Stimulated activated CD4-positive, alpha-beta T cell treated with anti-CD3 and anti-CD28 coated beads, Interleukin-1b, Interleukin-23, amount 100 ng/mL, for 48 hours (primary cell): ENCODE data around the gene TTLL10.

Experiments
- DNase-seq: peaks from one replicate; pipeline ENCODE4 v3.0.0-alpha.2; 2020

TTLL10 gene

DNA sequence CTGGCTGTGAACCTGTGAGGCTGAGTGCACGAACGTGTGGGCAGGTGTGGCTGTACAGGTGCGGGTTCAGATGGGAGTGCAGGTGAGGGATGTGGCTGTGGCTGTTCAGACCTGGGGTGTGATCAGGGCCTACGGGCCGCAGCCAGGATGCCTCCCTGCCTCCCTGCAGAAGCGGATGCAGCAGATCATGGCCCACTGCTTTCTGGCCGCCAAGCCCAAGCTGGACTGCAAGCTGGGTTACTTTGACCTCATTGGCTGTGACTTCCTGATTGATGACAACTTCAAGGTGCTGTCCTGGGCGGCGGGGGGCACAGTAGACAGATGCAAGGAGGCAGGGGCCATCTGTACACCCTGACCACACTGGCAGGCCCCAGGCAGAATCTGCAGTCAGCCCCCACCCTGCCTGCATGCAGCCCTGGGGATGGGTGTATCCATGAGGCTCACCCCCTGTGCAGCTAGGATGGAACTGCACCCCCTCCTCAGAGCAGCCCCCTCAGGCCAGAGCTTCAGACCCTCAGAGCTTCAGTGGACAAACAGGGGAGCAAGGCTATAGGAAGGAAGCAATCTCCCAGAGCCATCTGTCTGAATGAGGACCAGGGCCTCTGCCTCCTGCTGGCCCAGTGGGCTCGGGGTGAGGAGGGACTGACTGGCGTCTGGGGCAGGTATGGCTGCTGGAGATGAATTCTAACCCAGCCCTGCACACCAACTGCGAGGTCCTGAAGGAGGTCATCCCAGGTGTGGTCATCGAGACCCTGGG, 22.9 kb downstream of the TTLL10 start:
- no peak for DNase-seq

- DNase-seq, result no peak
Observed at GRCh38 chr1:1197188-1197500, 23.5 kb downstream of the TTLL10 start.

DNA sequence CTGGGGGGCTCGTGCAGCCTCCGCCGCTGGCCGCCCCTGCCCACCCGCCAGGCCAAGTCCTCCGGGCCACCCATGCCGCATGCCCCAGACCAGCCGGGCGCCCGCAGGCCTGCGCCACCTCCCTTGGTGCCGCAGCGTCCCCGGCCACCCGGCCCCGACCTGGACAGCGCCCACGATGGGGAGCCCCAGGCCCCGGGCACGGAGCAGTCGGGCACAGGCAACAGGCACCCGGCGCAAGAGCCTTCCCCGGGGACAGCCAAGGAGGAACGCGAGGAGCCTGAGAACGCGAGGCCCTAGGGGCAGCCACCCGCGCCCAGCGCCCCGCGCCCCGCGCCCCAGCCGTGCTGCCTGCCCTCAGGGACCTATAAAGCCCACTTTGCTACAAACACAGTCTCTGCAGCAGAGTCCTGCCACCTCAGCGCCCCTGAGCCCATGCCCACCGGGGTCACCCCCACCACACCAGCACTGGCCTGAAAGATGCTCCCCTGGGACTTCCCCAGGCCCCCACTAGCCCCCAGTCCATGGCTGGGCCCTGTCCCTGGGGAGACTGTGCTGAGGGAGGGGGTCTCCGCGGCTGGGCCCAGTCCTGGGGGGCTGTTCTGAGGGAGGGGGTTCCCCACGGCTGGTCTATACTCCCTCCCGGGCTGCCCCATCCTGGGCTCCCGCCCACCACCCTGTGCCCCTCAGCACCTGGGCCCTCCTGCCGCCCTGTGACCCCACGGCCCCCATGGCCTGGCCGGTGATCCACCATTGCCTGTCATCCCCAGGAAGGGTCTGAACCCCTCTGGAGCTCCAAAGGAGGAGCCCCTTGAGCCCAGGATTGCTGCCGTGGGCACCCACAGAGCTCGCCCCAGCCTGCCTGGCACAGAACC, 24.1 kb downstream of the TTLL10 start:
- peak; percentile 1 for DNase-seq

GRCh38 chr1:1198423-1199140, 24.9 kb downstream of the TTLL10 start:
- DNase-seq, result peak; percentile 1

GRCh38 chr1:1199141-1199960, 25.7 kb downstream of the TTLL10 start:
- DNase-seq, result peak; percentile 4

- peak; percentile 1 for DNase-seq
Observed at GRCh38 chr1:1199961-1200875, 26.5 kb downstream of the TTLL10 start.

DNA sequence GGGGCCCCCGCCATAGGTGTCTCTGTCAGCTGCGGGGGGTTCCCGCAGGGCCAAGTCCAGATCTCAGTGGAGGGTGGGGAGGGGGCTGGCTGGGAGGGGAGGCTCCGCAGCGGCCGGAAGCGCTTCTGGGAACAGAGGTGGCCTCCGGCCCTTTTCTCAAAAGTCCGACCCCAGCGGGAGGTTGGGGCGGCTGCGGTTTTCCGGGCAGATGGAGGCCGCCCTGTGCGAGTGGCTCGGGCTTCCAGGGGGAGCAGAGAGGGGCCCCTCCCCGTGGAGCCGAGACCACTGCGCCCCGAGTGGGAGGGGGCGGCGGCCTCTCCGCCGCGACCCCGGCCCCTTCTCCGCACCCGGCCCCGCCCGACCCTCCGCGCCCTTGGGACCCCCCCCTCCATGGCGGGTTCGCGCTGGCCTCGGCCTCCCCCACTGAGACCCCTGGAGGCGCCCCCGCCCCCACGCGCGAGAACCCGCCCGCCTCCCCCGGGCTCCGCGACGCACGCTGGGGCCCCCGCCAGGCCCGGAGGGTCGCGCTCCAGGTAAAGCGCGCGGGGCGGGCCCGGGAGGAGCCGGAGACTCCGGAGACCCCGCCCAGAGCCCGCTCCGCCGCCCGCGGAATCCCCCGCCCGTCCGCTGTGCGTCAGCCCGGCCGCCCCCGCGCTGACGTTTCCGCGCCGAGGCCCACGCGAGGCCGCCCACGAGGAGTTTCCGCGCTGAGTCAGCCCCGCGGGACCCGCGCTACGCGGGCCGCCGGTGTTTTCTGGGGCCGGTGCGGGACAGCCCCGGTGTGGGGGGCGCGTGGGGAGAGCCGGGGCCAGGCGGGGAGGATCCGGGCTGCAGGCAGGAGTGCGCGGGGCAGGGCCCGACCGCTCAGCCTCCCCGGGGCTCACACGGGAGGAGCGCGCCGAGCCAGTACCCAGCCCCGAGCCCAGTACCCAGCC, 27.5 kb downstream of the TTLL10 start:
- peak; percentile 85 for DNase-seq

DNA sequence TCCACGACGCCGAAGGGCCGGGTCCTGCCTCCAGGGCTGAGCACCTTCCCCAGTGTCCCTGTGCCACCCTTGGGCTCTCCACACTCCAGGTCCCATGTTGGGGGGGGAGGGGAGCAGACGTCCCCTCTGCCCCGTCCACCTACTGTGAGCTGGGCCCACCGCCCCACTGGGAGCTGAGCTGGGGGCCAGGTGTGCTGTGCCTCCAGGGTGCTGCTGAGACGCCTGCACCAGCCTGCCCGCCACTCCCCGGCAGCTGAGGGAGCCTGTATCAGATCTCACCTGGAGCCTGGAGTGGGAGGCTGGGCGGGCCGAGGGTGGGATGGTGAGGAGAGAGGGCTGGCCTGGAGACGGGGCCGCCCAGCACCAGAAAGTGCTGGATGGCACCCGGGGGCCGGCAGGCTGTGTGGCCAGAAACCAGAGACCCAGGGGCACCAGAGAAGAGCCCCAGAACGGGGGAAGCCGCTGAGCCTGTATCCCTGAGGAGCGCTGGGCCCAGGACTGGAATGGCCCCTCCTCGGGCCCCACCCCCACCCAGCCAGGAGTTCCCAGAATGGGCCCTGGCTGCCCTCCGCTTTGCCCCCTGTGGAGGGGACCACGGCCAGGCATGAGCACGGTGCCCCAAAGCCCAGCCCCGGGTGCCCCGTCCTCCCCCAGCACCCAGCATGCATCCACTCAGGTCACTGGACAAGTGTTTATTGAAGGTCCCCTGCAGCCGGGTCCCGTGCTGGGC, 29.3 kb downstream of the TTLL10 start:
- DNase-seq, result peak; percentile 2

DNA sequence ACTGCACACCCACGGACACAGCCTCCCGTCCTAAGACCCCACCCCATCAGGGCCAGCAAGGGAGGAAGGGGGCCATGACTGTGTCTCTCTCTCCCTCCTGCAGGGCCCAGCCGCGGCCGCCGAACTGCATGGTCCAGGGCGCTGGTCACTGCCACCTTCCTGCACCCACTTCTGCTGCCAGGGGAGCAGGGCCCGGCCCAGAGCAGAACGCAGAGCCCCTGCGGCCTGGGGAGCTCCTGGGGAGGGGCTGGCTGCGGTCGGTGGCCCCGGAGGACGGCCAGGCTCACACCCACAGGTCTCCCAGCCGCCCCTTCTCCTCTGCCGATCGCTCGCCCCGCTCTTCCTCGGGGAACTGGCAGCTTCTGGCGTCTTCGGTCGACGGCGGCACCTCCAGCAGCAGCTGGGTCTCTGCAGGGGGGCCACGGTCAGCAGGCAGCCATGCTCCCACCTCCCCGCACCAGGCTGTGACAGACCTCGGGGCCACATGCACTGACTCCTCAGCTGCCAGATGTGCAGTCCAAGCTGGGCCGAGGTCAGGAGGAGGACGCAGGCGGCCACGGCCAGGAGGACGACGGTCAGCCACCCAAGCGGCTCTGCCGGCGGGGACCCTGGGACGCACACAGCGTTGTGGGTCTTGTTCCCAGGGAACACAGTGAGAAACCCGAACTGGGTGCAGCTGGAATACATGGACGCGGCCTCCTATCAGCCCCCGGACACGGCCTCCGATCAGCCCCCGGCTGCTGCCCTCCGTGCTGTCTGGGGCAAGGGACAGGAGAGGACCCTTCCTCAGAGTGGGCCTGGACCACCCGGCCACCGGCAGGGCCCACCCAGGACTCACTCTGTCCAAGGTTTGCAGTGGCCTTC, 30.1 kb downstream of the TTLL10 start:
- peak; percentile 1 for DNase-seq

DNA sequence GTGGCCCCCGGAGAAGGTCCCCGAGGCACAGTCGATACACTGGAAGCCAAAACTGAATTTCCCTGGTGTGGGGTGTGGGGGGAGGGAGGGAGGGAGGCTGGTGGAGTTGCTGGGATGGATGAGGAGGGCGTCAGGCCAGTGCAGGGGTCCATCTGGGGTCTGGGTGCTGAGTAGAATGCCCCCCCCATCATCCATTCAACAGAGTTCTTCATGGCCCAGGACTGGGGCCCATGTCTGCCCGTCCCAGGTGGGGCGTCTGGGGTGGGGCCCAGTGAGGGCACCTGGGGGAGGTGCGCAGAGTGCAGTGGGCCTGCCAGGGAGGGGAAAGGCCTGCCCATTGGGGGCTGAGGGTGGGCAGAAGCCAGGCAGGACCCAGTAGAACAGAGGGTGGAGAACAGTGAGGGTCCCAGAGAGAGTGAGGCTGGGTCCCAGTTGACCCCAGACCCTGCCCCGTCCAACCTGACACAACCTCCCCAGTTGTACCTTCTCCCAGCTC, 30.8 kb downstream of the TTLL10 start:
- DNase-seq, result no peak

DNA sequence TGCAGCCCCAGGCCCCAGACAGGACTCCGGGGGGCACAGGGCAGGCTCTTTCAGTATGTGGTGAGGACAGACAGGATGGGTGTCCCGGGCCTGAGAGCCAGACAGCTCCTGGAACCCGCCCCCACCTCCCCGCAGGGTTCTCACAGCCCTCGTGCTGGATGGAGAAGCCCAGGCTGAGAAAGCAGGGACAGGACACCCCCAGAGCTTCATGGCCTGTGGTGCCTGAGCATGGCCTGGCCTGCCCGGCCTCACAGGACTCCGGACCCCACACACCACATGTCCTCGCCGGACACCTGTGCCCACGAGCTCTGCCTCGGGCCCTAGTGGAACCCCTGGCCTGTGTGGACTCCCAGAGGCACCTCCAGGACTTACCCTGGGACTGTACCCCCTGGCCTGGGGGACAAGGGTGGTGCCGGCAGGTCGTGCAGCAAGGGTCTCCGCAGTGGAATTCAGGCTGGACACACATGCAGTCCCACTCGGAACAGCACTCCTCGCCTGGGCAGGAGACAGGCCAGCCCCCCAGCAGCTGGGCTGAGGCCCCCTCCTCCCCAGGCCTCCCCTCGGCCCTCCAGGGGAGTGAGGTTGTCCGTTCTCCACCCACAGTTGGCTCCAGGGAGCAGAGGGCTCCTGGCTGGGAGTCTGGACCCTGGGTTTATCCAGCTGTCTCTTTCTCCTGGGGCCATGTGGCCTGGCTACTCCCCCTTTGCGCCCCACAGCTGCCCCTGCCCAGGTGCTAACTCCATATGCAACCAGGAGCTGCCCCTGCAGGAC, 31.5 kb downstream of the TTLL10 start:
- DNase-seq, result peak; percentile 4

GRCh38 chr1:1205769-1206375, 32.2 kb downstream of the TTLL10 start:
- peak; percentile 6 for DNase-seq

- DNase-seq, result peak; percentile 46
Observed at GRCh38 chr1:1206376-1206965, 32.8 kb downstream of the TTLL10 start, which contains the start of gene TNFRSF18. Gene TNFRSF18 (minus strand): TSS chr1:1206592. CDS start chr1:1206571, 21 bp downstream.

GRCh38 chr1:1206966-1207531, 33.4 kb downstream of the TTLL10 start:
- DNase-seq, result peak; percentile 10

DNA sequence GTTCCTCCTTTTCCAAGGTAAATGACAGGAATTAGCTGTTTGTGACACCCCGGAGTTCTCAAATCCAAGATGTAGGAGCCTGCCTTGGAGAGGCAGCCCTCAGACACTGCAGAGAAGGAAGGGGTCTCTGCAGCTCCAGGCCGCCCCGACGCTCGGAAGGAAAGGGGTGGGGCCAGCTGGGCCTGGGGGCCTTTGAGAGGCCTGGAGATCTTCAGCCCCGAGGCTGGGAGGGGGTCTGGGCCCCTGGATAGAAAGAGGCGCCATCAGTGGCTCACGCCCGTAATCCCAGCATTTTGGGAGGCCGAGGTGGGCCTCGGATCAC, 33.9 kb downstream of the TTLL10 start:
- DNase-seq, result no peak

GRCh38 chr1:1208713-1209433, 35.2 kb downstream of the TTLL10 start:
- peak; percentile 58 for DNase-seq
